MG63 (cell line): ENCODE measurements around the gene ARPC5. TPM values are rescaled to one million over a fixed set of nuclear protein-coding genes. Genes with fewer than 3 reads are reported as not detected.

Experiments used
- DNase-seq: peaks from one replicate; pipeline ENCODE4 v3.0.0-alpha.2; 2020
- H3K27me3 ChIP-seq: fragments of 250-450 bp; sonication (Bioruptor Pico); 2 replicates; pipeline ENCODE4 v1.5.1; 2020; ENCODE audit warnings: mild to moderate bottlenecking, moderate library complexity
- H3K36me3 ChIP-seq: fragments of 250-450 bp; sonication (Bioruptor Pico); 2 replicates; pipeline ENCODE4 v1.5.1; 2020; ENCODE audit warnings: mild to moderate bottlenecking, moderate library complexity
- H3K4me3 ChIP-seq: fragments of 250-450 bp; sonication (Bioruptor Pico); 2 replicates; pipeline ENCODE4 v1.5.1; 2020; ENCODE audit warnings: mild to moderate bottlenecking, moderate library complexity
- H3K9me3 ChIP-seq: fragments of 250-450 bp; sonication (Bioruptor Pico); 2 replicates; pipeline ENCODE4 v1.5.1; 2020; ENCODE audit warnings: mild to moderate bottlenecking, moderate library complexity
- total RNA-seq: library from RNA; depleted of rRNA; stranded (reverse); fragments of >200 nt; shearing (Covaris generic); gene quantifications from 2 replicates; pipeline ENCODE4 v1.2.3, GENCODE V29; 2014; ENCODE audit warnings: low replicate concordance

The ARPC5 gene
- total RNA-seq, 1 experiment from 2014 or later, result 232 TPM

DNA sequence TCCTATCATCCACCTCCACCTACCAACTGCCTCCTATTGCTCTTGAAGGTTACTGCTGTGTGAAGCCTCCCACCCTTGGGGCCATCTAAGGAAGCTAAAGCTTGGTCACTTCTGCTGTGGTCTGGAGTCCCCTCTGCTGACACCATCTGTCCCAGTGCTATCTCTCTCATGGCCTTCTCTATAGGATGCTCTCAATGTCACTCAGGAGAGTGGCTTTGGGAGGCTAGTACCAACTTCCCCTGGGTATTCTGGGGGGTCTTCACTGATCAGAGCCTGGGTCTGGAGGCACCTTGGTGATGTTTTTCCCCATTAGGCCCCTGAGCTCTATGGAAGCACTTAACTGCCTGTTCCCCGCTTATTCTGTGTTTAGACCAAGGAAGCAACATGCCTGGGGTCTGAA, 33.1 kb downstream of the ARPC5 start:
- no peaks in the 10 kb centered on the region for H3K27me3 ChIP-seq
- H3K36me3 ChIP-seq, result no peaks in the 10 kb centered on the region
- DNase-seq, result no peak
- no peak overlapping the region for H3K4me3 ChIP-seq
- H3K9me3 ChIP-seq, result no peaks in the 10 kb centered on the region

GRCh38 chr1:183600634-183601033, 34.9 kb downstream of the ARPC5 start:
- H3K36me3 ChIP-seq, result no peaks in the 10 kb centered on the region
- H3K27me3 ChIP-seq, result no peaks in the 10 kb centered on the region
- DNase-seq, result no peak
- no peak overlapping the region for H3K4me3 ChIP-seq
- no peaks in the 10 kb centered on the region for H3K9me3 ChIP-seq

GRCh38 chr1:183600136-183600535, 35.4 kb downstream of the ARPC5 start:
- Histone ChIP-seq H3K4me3 (no peak overlapping the region), H3K36me3 (no peaks in the 10 kb centered on the region), H3K27me3 (no peaks in the 10 kb centered on the region), H3K9me3 (no peaks in the 10 kb centered on the region)
- peak; percentile 88 for DNase-seq

GRCh38 chr1:183598386-183598785, 37.2 kb downstream of the ARPC5 start:
- DNase-seq, result peak; percentile 19
- no peaks in the 10 kb centered on the region for H3K27me3 ChIP-seq
- H3K36me3 ChIP-seq, result no peaks in the 10 kb centered on the region
- H3K4me3 ChIP-seq, result no peak overlapping the region
- no peaks in the 10 kb centered on the region for H3K9me3 ChIP-seq

GRCh38 chr1:183597656-183598347, 37.8 kb downstream of the ARPC5 start:
- no peaks in the 10 kb centered on the region for H3K27me3 ChIP-seq
- no peaks in the 10 kb centered on the region for H3K36me3 ChIP-seq
- no peaks in the 10 kb centered on the region for H3K9me3 ChIP-seq
- no peak for DNase-seq
- no peak overlapping the region for H3K4me3 ChIP-seq

- no peak for DNase-seq
- Histone ChIP-seq H3K36me3 (no peaks in the 10 kb centered on the region), H3K9me3 (no peaks in the 10 kb centered on the region), H3K27me3 (no peaks in the 10 kb centered on the region), H3K4me3 (no peak overlapping the region)
Observed at GRCh38 chr1:183596500-183596899, 39.1 kb downstream of the ARPC5 start.

GRCh38 chr1:183595537-183595936, 40.0 kb downstream of the ARPC5 start:
- Histone ChIP-seq H3K4me3 (no peak overlapping the region), H3K27me3 (no peaks in the 10 kb centered on the region), H3K9me3 (no peaks in the 10 kb centered on the region), H3K36me3 (no peaks in the 10 kb centered on the region)
- DNase-seq, result no peak

DNA sequence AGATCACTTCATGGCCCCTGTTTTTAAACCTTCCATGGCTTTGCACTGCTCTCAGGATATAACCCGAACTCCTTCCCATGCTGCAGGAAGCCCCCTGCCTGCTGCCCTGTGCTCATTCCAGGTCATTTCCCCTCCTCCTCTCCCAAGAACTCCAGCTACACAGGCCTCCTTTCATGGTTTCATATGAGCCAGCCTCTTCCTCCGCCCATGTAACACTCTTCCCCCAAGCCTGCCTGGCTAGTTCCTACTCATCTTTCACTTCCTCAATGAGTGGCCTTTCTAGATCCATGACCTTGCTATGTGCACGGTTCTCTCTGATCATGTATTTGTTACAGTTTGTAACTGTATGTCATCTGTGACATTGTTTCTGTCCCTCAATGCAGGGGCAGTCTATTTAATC, 42.2 kb downstream of the ARPC5 start:
- no peak for DNase-seq
- H3K27me3 ChIP-seq, result no peaks in the 10 kb centered on the region
- H3K4me3 ChIP-seq, result no peak overlapping the region
- no peaks in the 10 kb centered on the region for H3K9me3 ChIP-seq
- H3K36me3 ChIP-seq, result no peaks in the 10 kb centered on the region

DNA sequence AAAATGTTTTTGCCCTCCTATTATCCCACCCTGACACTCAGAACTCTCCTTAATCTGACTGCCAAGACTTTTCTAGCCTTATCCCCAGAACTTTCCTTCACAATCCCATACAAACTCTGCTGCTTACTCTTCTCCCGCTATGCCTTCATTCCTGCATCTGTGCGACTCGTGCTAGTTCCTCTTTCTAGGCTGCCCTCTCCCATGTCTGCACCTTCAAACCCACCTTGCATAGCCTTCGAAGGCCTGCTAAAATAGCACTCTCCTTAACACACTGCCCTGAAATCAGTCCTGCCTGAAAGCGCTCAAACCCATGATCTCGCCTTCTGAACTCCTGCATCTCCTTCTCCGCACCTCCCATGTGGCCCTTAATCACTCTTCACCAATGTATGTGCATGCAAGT, 42.9 kb downstream of the ARPC5 start:
- H3K36me3 ChIP-seq, result no peaks in the 10 kb centered on the region
- DNase-seq, result no peak
- H3K9me3 ChIP-seq, result no peaks in the 10 kb centered on the region
- no peak overlapping the region for H3K4me3 ChIP-seq
- H3K27me3 ChIP-seq, result no peaks in the 10 kb centered on the region

DNA sequence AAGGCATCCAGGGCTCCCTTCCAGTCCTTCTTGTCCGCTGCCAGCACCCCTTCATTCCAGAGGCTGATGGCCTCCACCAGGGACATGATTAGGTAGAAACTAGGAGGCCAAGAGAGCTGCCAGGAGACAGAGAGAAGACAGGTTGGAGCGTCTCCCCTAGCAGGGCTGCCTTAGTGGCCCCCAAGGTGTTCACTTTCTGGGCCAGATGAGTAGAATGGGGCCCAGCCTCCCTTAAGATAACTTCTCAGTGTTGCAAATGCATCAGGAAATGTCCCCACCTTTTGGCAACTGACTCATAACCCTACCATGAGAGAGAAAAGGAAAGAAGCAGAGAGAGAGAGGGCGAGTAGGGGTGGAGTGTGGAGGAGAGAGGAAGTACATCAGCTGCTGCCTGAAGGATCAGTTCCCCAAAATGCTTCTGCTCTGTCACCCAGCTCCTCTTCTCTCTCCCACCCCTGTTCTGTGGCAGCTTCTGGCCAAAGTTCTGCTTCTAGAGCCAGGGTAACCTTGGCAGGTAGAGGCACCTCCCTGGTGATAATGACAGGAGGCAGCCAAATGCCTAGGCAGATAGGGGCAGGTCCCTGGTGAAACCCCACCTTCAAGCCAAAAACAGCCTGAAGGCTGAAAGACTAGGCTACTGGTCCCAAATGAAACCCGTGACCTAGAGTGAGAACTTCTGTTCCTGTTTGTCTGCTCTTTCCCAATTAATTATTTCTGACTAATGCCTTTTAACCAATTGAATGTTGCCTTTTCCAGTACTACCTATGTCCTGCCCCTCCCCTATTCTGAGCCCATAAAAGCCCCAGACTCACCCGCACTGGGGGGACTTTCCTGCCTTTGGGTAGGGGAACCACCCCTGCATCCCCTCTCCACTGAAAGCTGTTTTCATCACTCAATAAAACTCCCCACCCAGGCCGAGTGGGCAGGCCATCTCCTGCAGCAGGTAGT, 45.1 kb downstream of the ARPC5 start, which contains the start of gene NCF2:
NCF2 (minus strand) TSS at position 216 of the 948 bp plus-strand sequence; CDS start at position 86, 130 bp downstream.
- Histone ChIP-seq H3K4me3 (no peak within 1 kb of the TSS), H3K36me3 (no peaks in the 10 kb centered on the region), H3K27me3 (no peaks in the 10 kb centered on the region), H3K9me3 (no peaks in the 10 kb centered on the region)
- DNase-seq, result no peak

DNA sequence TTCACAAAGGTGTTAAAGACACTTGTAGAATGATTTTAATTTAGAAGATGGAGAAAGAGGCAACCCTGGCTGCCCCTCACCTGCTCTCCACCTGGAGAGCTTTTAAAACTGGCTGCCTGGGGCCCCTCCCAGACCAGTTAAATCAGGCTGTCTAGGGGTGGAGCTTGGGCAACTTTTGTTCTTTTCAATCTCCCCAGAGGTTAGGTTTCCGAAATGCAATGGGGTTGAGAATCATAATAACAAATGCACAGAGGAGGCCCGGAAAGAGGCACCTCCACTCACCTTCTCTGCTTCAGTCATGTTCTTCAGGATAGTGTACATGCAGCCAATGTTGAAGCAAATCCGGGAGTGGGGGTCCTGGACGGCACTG, 45.7 kb downstream of the ARPC5 start:
- H3K36me3 ChIP-seq, result no peaks in the 10 kb centered on the region
- H3K4me3 ChIP-seq, result no peak overlapping the region
- DNase-seq, result no peak
- H3K9me3 ChIP-seq, result no peaks in the 10 kb centered on the region
- no peaks in the 10 kb centered on the region for H3K27me3 ChIP-seq

DNA sequence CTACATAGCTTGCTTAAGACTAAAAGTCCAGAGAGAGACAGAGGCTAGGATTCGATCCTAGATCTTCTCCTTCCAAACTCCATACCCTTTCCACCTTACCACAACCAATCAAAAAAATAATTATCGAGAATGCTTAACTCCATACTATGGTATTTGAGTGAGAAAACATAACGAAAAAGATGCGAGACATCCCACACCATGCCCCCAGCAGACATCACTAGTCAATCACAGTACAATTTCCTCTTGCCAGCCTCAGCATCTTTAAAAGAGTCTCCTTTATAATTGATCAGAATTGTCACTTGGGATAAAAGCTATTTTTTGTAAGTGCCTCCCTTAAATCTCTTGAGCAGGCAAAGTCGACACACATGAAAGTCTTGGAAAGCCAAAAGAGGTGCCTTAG, 46.2 kb downstream of the ARPC5 start:
- H3K27me3 ChIP-seq, result no peaks in the 10 kb centered on the region
- no peaks in the 10 kb centered on the region for H3K9me3 ChIP-seq
- DNase-seq, result no peak
- no peak overlapping the region for H3K4me3 ChIP-seq
- no peaks in the 10 kb centered on the region for H3K36me3 ChIP-seq

DNA sequence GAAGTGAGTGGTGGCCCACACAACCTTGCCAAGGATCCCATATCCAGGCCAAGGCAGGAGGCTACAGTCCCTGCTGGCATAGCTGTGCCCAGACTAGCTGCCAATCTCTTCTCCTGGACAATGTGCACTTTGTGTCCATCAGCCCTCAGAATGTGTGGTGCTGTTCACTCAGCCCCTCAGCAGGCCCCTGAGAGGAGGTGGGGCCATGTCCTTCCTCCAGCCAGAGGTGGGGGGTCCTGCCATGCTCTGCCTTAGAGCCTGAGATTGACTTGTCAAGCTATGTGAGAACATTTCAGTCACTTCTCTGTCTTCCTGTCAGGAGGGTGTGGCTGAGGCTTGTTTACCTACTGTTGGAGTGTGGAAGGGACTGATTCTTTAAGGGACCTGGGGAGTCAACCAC, 46.8 kb downstream of the ARPC5 start:
- Histone ChIP-seq H3K36me3 (no peaks in the 10 kb centered on the region), H3K4me3 (no peak overlapping the region), H3K9me3 (no peaks in the 10 kb centered on the region), H3K27me3 (no peaks in the 10 kb centered on the region)
- no peak for DNase-seq

GRCh38 chr1:183586926-183587325, 48.7 kb downstream of the ARPC5 start:
- no peak for DNase-seq
- H3K27me3 ChIP-seq, result no peaks in the 10 kb centered on the region

GRCh38 chr1:183586455-183586854, 49.1 kb downstream of the ARPC5 start:
- no peaks in the 10 kb centered on the region for H3K9me3 ChIP-seq
- no peaks in the 10 kb centered on the region for H3K27me3 ChIP-seq
- DNase-seq, result no peak
- H3K4me3 ChIP-seq, result no peak overlapping the region
- H3K36me3 ChIP-seq, result no peaks in the 10 kb centered on the region

More at GRCh38 chr1:183586926-183587325, 48.7 kb downstream of the ARPC5 start:
- Histone ChIP-seq H3K4me3 (no peak overlapping the region), H3K36me3 (no peaks in the 10 kb centered on the region), H3K9me3 (no peaks in the 10 kb centered on the region)

- no peak for DNase-seq
- Histone ChIP-seq H3K36me3 (no peaks in the 10 kb centered on the region), H3K4me3 (no peak overlapping the region), H3K9me3 (no peaks in the 10 kb centered on the region), H3K27me3 (no peaks in the 10 kb centered on the region)
Observed at GRCh38 chr1:183585038-183585437, 50.5 kb downstream of the ARPC5 start.

DNA sequence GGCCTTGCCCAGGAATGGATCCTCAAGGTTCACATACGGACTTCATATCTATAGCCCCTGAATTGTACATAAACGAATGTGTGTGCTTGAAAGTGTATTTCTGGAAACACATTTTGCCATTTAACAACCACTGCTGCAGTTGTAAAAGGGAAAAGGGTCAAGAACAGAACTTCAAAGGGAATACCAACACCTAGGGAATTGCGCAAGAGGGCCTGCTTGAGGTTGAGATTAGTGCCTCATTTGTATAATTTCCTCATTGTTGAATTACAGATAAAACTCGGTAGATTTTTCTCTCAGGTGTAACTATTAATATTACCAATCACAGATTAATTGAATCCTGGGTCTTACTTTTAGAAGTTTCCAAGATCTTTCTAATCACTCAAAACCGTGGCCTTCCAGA, 51.4 kb downstream of the ARPC5 start:
- H3K36me3 ChIP-seq, result no peaks in the 10 kb centered on the region
- H3K9me3 ChIP-seq, result no peaks in the 10 kb centered on the region
- H3K4me3 ChIP-seq, result no peak overlapping the region

DNA sequence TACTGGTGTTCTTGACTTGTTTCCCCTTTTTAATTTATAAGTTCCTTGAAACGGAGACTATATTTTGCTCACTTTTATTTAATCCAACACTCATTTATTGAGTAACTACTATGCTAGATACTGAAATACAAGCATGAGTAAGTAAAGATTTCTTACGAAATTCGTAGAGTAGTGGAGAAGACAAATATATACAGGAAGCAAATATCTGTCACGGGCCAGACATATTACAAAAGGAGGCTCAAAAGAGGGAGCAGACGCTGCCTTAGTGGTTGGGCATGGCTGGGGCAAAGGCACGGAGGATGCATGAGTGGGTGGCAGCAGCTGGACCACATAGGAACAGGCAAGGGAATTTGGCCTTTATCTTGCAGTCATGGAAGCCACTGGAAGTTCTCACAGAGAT, 52.1 kb downstream of the ARPC5 start:
- H3K4me3 ChIP-seq, result no peak overlapping the region
- no peaks in the 10 kb centered on the region for H3K9me3 ChIP-seq
- H3K36me3 ChIP-seq, result no peaks in the 10 kb centered on the region
- DNase-seq, result no peak
- H3K27me3 ChIP-seq, result no peaks in the 10 kb centered on the region

More for the DNA sequence above, 51.4 kb downstream of the ARPC5 start:
- no peaks in the 10 kb centered on the region for H3K27me3 ChIP-seq
- no peak for DNase-seq
